Measurements from ENCODE around the gene CSTPP1.
"Not testable (repeated sequence)": the region's sequence is repeated elsewhere in the genome, so short reads cannot be mapped to it uniquely, and the experiment has no call there.

Gene CSTPP1

DNA sequence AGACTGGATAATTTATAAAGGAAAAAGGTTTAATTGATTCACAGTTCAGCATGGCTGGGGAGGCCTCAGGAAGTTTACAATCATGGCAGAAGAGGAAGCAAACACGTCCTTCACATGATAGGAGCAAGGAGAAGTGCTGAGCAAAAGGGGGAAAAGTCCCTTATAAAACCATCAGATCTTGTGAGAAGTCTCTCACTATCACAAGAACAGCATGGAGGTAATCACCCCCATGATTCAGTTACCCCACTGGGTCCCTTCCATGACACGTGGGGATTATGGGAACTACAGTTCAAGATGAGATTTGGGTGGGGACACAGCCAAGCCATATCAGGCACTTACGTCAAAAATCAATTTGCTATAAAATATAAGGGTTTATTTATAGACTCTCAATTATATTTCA lies 25.3 kb downstream of the CSTPP1 start:
- not testable (repeated sequence) for H3K4me1 ChIP-seq (ENCODE audit: insufficient read depth, low read length); H3K9ac ChIP-seq (ENCODE audit: low read length); H3K27me3 ChIP-seq (ENCODE audit: control insufficient read depth in 1 of 2, insufficient read depth in 2 of 2, low read length in 2 of 2); H3K27ac ChIP-seq (ENCODE audit: low read depth, low read length); H3K4me3 ChIP-seq (ENCODE audit: low read depth in 1 of 2, low read length in 2 of 2); H3K36me3 ChIP-seq (ENCODE audit: insufficient read depth, low read length); H3K9me3 ChIP-seq (ENCODE audit: low read length)

DNA sequence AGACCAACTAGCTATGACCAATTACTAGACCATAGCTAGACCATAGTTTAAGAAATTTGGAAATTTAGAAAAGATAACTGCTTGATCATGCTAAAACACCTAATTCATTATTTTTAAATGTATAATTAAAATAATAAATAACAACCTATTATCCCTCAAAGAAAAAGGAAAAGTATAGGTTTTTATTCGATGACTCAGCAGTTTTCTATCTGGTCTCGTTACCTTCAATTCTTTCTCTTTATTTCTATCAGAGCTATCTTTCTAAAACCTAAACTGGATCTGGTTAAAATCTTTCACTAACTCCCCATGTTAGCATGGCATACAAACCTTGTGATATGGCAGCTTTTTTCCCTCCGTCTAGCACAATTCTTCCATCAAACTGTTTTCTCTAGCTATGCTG lies 27.3 kb downstream of the CSTPP1 start:
- H3K9ac ChIP-seq (ENCODE audit: low read length) = no peak overlapping the region
- no peaks in the 10 kb centered on the region for H3K27me3 ChIP-seq (ENCODE audit: control insufficient read depth in 1 of 2, insufficient read depth in 2 of 2, low read length in 2 of 2)
- H3K9me3 ChIP-seq (ENCODE audit: low read length) = no peaks in the 10 kb centered on the region
- H3K36me3 ChIP-seq (ENCODE audit: insufficient read depth, low read length) = no peaks in the 10 kb centered on the region
- no peaks in the 10 kb centered on the region for H3K4me1 ChIP-seq (ENCODE audit: insufficient read depth, low read length)
- no peak overlapping the region for H3K4me3 ChIP-seq (ENCODE audit: low read depth in 1 of 2, low read length in 2 of 2)
- no peak overlapping the region for H3K27ac ChIP-seq (ENCODE audit: low read depth, low read length)

DNA sequence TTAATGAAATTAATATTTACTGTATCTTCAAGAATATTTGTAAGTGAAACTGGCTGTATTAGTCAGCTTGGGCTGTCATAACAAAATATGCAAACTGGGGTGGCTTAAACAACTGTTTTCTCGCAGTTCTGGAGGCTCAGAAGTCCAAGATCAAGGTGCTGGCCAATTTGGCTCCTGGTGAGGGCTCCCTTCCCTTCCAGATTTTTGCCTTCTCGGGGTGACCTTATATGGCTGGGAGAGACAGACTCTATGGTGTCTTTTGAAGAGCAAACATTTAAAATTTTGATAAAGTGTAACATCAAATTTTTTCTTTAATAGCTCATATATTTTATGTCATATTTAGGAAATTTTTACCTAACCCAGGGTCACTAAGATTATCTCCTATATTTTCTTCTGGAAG lies 30.2 kb downstream of the CSTPP1 start:
- H3K27ac ChIP-seq (ENCODE audit: low read depth, low read length) = no peak overlapping the region

DNA sequence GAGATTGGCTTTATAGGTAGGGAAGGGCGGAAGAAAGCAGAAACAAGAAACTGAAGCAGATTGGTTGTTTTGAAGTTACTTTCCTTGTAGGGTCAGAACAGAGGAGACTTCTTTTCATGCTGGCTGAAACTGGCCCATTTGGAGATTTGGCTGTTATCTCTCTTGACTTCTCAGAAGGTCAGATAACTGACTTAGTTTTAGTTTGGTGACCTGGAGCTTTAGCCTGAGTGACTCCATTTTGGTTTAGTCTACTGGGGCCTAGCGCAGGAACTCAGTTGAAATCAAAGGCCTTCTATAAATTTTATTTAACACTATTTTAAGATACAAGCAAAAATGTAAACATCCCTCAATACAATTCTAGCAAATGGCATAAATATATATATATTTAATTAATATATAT lies 31.4 kb downstream of the CSTPP1 start:
- H3K4me3 ChIP-seq (ENCODE audit: low read depth in 1 of 2, low read length in 2 of 2) = no peak overlapping the region
- H3K4me1 ChIP-seq (ENCODE audit: insufficient read depth, low read length) = no peaks in the 10 kb centered on the region
- H3K36me3 ChIP-seq (ENCODE audit: insufficient read depth, low read length) = no peaks in the 10 kb centered on the region

More for the DNA sequence above, 30.2 kb downstream of the CSTPP1 start:
- no peaks in the 10 kb centered on the region for H3K36me3 ChIP-seq (ENCODE audit: insufficient read depth, low read length)
- H3K9me3 ChIP-seq (ENCODE audit: low read length) = no peaks in the 10 kb centered on the region
- H3K4me3 ChIP-seq (ENCODE audit: low read depth in 1 of 2, low read length in 2 of 2) = no peak overlapping the region
- H3K4me1 ChIP-seq (ENCODE audit: insufficient read depth, low read length) = no peaks in the 10 kb centered on the region
- H3K27me3 ChIP-seq (ENCODE audit: control insufficient read depth in 1 of 2, insufficient read depth in 2 of 2, low read length in 2 of 2) = no peaks in the 10 kb centered on the region
- no peak overlapping the region for H3K9ac ChIP-seq (ENCODE audit: low read length)

DNA sequence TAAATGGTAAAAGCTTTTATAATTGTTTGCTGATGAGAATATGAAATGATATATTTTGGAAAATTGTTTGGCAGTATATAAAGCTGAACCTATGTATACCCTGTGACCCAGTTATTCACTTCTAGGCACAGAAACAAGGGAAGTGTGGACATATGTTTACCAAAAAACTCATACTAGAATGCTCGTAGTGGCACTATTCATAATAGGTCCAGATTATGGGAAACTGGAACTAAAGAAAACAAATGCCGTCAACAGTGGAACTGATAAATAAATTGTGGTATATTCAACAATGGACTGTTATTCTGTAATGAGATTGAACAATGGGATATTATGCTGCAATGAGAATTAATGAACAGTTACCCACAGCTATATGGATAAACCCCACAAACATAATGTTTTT lies 32.8 kb downstream of the CSTPP1 start:
- Histone ChIP-seq H3K9ac (ENCODE audit: low read length) (no peak overlapping the region), H3K4me1 (ENCODE audit: insufficient read depth, low read length) (no peaks in the 10 kb centered on the region), H3K9me3 (ENCODE audit: low read length) (no peaks in the 10 kb centered on the region), H3K36me3 (ENCODE audit: insufficient read depth, low read length) (no peaks in the 10 kb centered on the region), H3K4me3 (ENCODE audit: low read depth in 1 of 2, low read length in 2 of 2) (no peak overlapping the region), H3K27ac (ENCODE audit: low read depth, low read length) (no peak overlapping the region), H3K27me3 (ENCODE audit: control insufficient read depth in 1 of 2, insufficient read depth in 2 of 2, low read length in 2 of 2) (no peaks in the 10 kb centered on the region)

More for the DNA sequence above, 31.4 kb downstream of the CSTPP1 start:
- H3K9me3 ChIP-seq (ENCODE audit: low read length) = no peaks in the 10 kb centered on the region
- H3K27me3 ChIP-seq (ENCODE audit: control insufficient read depth in 1 of 2, insufficient read depth in 2 of 2, low read length in 2 of 2) = no peaks in the 10 kb centered on the region
- no peak overlapping the region for H3K9ac ChIP-seq (ENCODE audit: low read length)
- H3K27ac ChIP-seq (ENCODE audit: low read depth, low read length) = no peak overlapping the region

DNA sequence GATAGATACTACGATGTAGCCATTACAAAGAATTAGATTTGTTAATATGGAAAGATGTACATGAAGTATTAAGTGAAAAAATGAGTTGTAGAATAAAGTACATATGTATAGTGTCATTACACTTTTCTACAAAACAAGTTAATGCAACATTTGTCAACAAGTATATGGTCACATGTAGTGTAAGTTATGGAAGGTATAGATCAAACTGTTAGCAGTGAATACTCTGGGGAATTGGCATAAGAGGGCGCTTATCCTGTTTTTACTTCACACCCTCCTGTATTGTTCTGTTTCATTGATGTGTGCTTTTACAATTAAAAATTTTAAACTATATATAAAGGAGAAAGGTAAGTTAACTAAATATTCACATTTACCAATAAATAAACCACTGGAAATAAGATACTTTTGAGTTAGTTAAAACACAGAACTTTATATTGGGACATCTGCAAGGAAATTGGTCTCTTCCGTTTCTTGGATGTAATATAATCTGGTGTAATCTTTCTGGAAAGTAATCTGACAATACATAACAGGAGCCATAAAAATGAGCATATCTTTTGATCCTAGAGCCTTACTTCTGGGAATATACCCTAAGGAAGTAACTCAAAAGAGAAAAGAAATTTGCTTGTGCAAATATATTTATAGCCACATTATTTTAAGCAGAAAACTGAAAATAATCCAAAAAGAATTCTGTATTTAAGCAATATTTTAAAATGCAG lies 34.5 kb downstream of the CSTPP1 start:
- H3K9ac ChIP-seq (ENCODE audit: low read length) = no peak overlapping the region
- H3K4me1 ChIP-seq (ENCODE audit: insufficient read depth, low read length) = no peaks in the 10 kb centered on the region
- H3K27me3 ChIP-seq (ENCODE audit: control insufficient read depth in 1 of 2, insufficient read depth in 2 of 2, low read length in 2 of 2) = no peaks in the 10 kb centered on the region
- H3K4me3 ChIP-seq (ENCODE audit: low read depth in 1 of 2, low read length in 2 of 2) = no peak overlapping the region
- no peaks in the 10 kb centered on the region for H3K36me3 ChIP-seq (ENCODE audit: insufficient read depth, low read length)
- no peak overlapping the region for H3K27ac ChIP-seq (ENCODE audit: low read depth, low read length)
- H3K9me3 ChIP-seq (ENCODE audit: low read length) = no peaks in the 10 kb centered on the region

DNA sequence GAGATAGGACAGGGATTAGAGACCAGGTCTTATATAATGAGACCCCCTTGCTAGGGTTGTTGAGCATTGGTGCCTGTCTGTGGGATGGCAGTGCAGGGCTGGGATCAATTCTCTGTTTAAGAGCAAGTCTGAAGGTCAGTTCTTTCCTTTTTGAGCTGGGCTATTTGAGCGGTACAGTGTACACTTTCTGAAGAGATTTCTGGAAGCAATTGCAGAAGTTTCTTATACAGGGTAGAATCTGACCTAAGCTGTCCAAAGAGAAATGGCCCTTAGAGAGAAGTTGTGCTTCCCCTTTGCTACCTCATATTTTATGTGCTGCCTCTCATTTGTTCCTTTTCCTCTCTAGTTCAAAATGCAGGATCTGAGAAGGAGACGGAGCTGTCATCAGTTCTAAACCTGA lies 35.8 kb downstream of the CSTPP1 start:
- Histone ChIP-seq H3K36me3 (ENCODE audit: insufficient read depth, low read length) (no peaks in the 10 kb centered on the region), H3K4me1 (ENCODE audit: insufficient read depth, low read length) (no peaks in the 10 kb centered on the region), H3K9me3 (ENCODE audit: low read length) (no peaks in the 10 kb centered on the region), H3K9ac (ENCODE audit: low read length) (no peak overlapping the region), H3K27me3 (ENCODE audit: control insufficient read depth in 1 of 2, insufficient read depth in 2 of 2, low read length in 2 of 2) (no peaks in the 10 kb centered on the region), H3K27ac (ENCODE audit: low read depth, low read length) (no peak overlapping the region), H3K4me3 (ENCODE audit: low read depth in 1 of 2, low read length in 2 of 2) (no peak overlapping the region)

DNA sequence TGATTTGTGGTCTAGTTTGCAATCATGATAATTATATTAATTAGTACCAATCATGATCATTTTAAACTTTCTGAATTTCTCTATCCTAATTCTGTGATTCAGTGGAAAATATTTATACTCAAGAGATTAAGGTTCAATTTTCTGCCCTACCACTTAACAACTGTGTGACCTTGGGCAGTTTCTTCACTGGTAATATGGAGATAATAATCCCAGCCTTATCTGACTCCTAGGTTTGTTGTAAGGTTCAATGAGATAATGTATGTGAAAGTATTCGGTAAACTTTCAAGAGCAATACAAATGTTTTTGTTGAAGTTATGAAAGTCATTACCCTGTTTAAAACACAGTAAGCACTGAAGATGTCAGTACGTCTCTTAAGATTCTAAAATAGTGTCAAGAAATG lies 36.3 kb downstream of the CSTPP1 start:
- H3K9ac ChIP-seq (ENCODE audit: low read length) = no peak overlapping the region
- H3K36me3 ChIP-seq (ENCODE audit: insufficient read depth, low read length) = no peaks in the 10 kb centered on the region

DNA sequence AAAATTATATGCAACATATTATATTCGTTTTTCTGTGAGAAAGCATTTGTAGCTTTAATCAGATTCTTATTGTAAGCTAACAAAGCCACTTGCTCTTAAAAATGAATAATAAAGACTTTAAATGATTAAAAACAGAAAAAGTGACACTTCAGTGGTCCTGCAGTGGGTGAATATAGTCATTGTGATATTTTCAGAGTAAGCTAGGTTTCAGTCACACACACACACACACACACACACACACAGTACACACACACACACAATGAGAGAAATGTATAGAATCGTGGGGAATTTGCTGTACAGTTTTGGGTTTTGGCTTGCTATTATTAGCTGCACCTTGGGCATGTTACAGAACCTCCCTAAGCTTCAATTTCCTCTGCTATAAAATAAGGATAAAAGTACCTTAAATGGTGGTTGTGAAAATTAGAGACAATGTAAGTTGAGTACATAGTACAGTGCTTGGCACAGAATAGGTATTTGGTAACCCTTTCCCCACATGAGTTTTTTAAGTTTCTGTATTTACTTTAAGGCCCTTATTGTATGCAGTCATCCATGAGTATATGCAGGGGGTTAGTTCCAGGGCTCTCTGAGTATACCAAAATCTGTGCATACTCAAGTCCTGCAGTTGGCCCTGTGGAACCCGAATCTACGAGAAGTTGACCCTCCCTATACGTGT lies 39.8 kb downstream of the CSTPP1 start:
- Histone ChIP-seq H3K36me3 (ENCODE audit: insufficient read depth, low read length) (no peaks in the 10 kb centered on the region), H3K4me1 (ENCODE audit: insufficient read depth, low read length) (no peaks in the 10 kb centered on the region), H3K9me3 (ENCODE audit: low read length) (no peaks in the 10 kb centered on the region), H3K4me3 (ENCODE audit: low read depth in 1 of 2, low read length in 2 of 2) (no peak overlapping the region), H3K27ac (ENCODE audit: low read depth, low read length) (no peak overlapping the region), H3K9ac (ENCODE audit: low read length) (no peak overlapping the region), H3K27me3 (ENCODE audit: control insufficient read depth in 1 of 2, insufficient read depth in 2 of 2, low read length in 2 of 2) (no peaks in the 10 kb centered on the region)

More for the DNA sequence above, 36.3 kb downstream of the CSTPP1 start:
- Histone ChIP-seq H3K27ac (ENCODE audit: low read depth, low read length) (no peak overlapping the region), H3K9me3 (ENCODE audit: low read length) (no peaks in the 10 kb centered on the region), H3K4me3 (ENCODE audit: low read depth in 1 of 2, low read length in 2 of 2) (no peak overlapping the region), H3K27me3 (ENCODE audit: control insufficient read depth in 1 of 2, insufficient read depth in 2 of 2, low read length in 2 of 2) (no peaks in the 10 kb centered on the region), H3K4me1 (ENCODE audit: insufficient read depth, low read length) (no peaks in the 10 kb centered on the region)

DNA sequence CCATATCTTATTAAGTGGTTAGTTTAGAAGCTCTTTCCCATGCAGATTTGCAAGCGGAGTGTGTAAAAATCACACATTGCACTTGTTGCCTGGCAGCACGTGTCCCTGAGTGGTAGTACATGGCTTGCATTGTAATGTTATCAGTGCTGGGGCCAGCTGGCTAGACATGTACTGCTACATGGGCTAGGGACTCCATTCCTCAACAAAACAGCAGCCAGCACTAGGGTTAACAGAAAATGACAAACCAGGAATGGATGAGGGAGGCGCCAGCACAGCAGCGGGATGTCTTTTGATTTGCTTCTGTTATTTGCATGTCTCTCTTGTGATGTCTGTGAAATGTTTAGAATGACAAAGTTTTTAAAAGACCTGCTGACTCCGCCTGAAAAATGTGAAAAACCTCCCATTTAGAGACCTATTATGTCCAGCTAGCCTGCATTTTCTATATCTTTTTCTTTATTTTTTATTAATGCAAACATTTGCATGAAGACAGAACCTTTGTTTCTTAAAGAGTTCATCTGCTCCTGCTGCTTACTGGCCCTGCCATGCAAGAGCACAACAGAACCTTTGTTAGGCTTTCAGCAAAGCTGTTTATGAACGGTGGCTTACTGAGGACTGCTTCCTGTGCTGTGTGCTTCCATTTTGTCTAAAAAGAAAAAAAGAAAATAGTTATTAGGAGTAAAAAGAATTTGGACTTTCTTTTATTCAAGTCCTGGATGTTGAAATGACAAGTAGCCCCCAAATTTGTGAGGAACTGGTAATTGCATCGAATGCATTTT lies 40.7 kb downstream of the CSTPP1 start:
- Histone ChIP-seq H3K27ac (ENCODE audit: low read depth, low read length) (no peak overlapping the region), H3K9me3 (ENCODE audit: low read length) (no peaks in the 10 kb centered on the region), H3K36me3 (ENCODE audit: insufficient read depth, low read length) (no peaks in the 10 kb centered on the region), H3K27me3 (ENCODE audit: control insufficient read depth in 1 of 2, insufficient read depth in 2 of 2, low read length in 2 of 2) (no peaks in the 10 kb centered on the region), H3K4me3 (ENCODE audit: low read depth in 1 of 2, low read length in 2 of 2) (no peak overlapping the region), H3K4me1 (ENCODE audit: insufficient read depth, low read length) (no peaks in the 10 kb centered on the region), H3K9ac (ENCODE audit: low read length) (no peak overlapping the region)

DNA sequence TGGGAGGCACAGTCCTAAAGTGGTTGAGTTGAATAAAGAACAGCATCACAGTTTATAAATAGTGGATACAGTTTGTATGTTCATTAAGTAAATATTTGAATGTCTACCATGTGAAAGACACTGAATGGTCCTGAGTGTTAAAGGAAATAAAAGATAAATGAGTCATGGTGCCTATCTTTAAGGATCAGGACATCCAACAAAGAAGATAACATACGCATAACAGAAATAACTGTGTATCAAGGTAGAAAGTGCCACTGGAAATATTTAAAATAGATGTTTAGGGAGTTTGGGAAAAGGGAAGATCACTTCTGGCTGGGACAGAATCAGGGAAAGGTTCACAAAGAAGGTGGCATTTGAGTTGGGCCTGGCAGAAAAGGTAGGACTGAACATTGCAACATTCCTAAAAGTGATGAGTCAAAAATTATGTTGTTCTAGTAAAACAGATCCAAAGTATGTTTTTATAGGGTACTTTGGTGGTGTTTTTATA lies 41.5 kb downstream of the CSTPP1 start:
- Histone ChIP-seq H3K9me3 (ENCODE audit: low read length) (no peaks in the 10 kb centered on the region), H3K36me3 (ENCODE audit: insufficient read depth, low read length) (no peaks in the 10 kb centered on the region), H3K4me1 (ENCODE audit: insufficient read depth, low read length) (no peaks in the 10 kb centered on the region), H3K9ac (ENCODE audit: low read length) (no peak overlapping the region), H3K27ac (ENCODE audit: low read depth, low read length) (no peak overlapping the region), H3K27me3 (ENCODE audit: control insufficient read depth in 1 of 2, insufficient read depth in 2 of 2, low read length in 2 of 2) (no peaks in the 10 kb centered on the region), H3K4me3 (ENCODE audit: low read depth in 1 of 2, low read length in 2 of 2) (no peak overlapping the region)
